Activated CD8-positive, alpha-beta memory T cell treated with anti-CD3 and anti-CD28 coated beads, Interleukin-2, amount 10 ng/mL, durations not matched to agents 7 days and 5 days (primary cell): Measurements from ENCODE around the gene CALR. TPM values are rescaled to one million over a fixed set of nuclear protein-coding genes. Genes with fewer than 3 reads are reported as not detected.

Source experiments
- ATAC-seq: fragments of 150-1000 bp; cut with Tn5 transposase; one replicate; pipeline ENCODE4 v1.10.0; 2021; ENCODE audit warnings: moderate library complexity
- CTCF ChIA-PET: fragments of 350-600 bp; sonication (Branson Sonifier 250); formaldehyde crosslinking; loops from one replicate; lab custom pipeline; 2021; ENCODE audit warnings: antibody characterized with exemption; lab: Charles Lee
- DNase-seq: peaks from one replicate; pipeline ENCODE4 v3.0.0-alpha.2; 2020
- H3K27ac Mint-ChIP-seq: one replicate; pipeline ENCODE4 v1.8.0; 2021; ENCODE audit warnings: mild to moderate bottlenecking, mixed read lengths
- H3K27me3 Mint-ChIP-seq: one replicate; pipeline ENCODE4 v1.8.0; 2021; ENCODE audit warnings: mixed read lengths
- H3K36me3 Mint-ChIP-seq: one replicate; pipeline ENCODE4 v1.8.0; 2021; ENCODE audit warnings: mild to moderate bottlenecking, mixed read lengths
- H3K4me1 Mint-ChIP-seq: one replicate; pipeline ENCODE4 v1.8.0; 2021; ENCODE audit warnings: mixed read lengths
- H3K4me3 Mint-ChIP-seq: one replicate; pipeline ENCODE4 v1.8.0; 2021; ENCODE audit warnings: mild to moderate bottlenecking, moderate library complexity, mixed read lengths
- H3K9me3 Mint-ChIP-seq: one replicate; pipeline ENCODE4 v1.8.0; 2022; ENCODE audit warnings: low read depth, mixed read lengths
- total RNA-seq, 2 experiments: library from RNA; stranded (reverse); gene quantifications; one replicate each; pipeline ENCODE4 v1.2.3, GENCODE V29; 2021

CALR gene
- total RNA-seq, 2 experiments from 2014 or later: 745 to 898 TPM

GRCh38 chr19:12938779-12939601 is 581 bp downstream of the CALR start:
- peak overlapping the region; percentile 100 for H3K4me3 Mint-ChIP-seq
- H3K9me3 Mint-ChIP-seq: no peaks in the 10 kb centered on the region
- H3K4me1 Mint-ChIP-seq: peaks cover 68% of the 10 kb centered on the region
- ATAC-seq: peak; percentile 3
- DNase-seq: peak; percentile 69
- peaks cover 53% of the 10 kb centered on the region for H3K36me3 Mint-ChIP-seq
- CTCF ChIA-PET: interaction anchor here (1.0 to 1.8 kb wide), 7 partner anchors 17 to 54 kb away, joined by 3 to 12 read pairs (median 7); partner anchors contain the start of genes GCDH and SYCE2
- H3K27me3 Mint-ChIP-seq: no peaks in the 10 kb centered on the region
- H3K27ac Mint-ChIP-seq: peak overlapping the region; percentile 95

- Mint-ChIP-seq H3K27me3 (no peaks in the 10 kb centered on the region), H3K4me3 (peak overlapping the region; percentile 100), H3K4me1 (peaks cover 72% of the 10 kb centered on the region), H3K27ac (peak overlapping the region; percentile 95), H3K9me3 (no peaks in the 10 kb centered on the region), H3K36me3 (peaks cover 58% of the 10 kb centered on the region)
- CTCF ChIA-PET: interaction anchor here (1.0 kb wide), 2 partner anchors 18 to 55 kb away, joined by 3 to 4 read pairs; no protein-coding TSS in a partner anchor
- DNase-seq (no peak), ATAC-seq (no peak)
Measured at GRCh38 chr19:12939975-12940423, 1.6 kb downstream of the CALR start.

- ATAC-seq: no peak
Measured at GRCh38 chr19:12940897-12941296, 2.5 kb downstream of the CALR start.

GRCh38 chr19:12943437-12944044 is 5.1 kb downstream of the CALR start:
- H3K9me3 Mint-ChIP-seq: no peaks in the 10 kb centered on the region
- no peaks in the 10 kb centered on the region for H3K27me3 Mint-ChIP-seq
- CTCF ChIA-PET: no interaction called here
- peak overlapping the region; percentile 79 for H3K27ac Mint-ChIP-seq
- H3K4me3 Mint-ChIP-seq: peak overlapping the region; percentile 8
- H3K4me1 Mint-ChIP-seq: peaks cover 76% of the 10 kb centered on the region
- no peak for DNase-seq
- ATAC-seq: no peak
- H3K36me3 Mint-ChIP-seq: peaks cover 77% of the 10 kb centered on the region

More at GRCh38 chr19:12940897-12941296, 2.5 kb downstream of the CALR start:
- H3K4me3 Mint-ChIP-seq: peak overlapping the region; percentile 100
- H3K27me3 Mint-ChIP-seq: no peaks in the 10 kb centered on the region
- H3K27ac Mint-ChIP-seq: peak overlapping the region; percentile 95
- no peak for DNase-seq
- H3K9me3 Mint-ChIP-seq: no peaks in the 10 kb centered on the region
- CTCF ChIA-PET: interaction anchor here (0.8 to 1.4 kb wide), 3 partner anchors 8 to 56 kb away, joined by 3 to 7 read pairs (median 5); no protein-coding TSS in a partner anchor
- H3K4me1 Mint-ChIP-seq: peaks cover 75% of the 10 kb centered on the region
- H3K36me3 Mint-ChIP-seq: peaks cover 66% of the 10 kb centered on the region

GRCh38 chr19:12944104-12944674 is 5.8 kb downstream of the CALR start:
- peaks cover 73% of the 10 kb centered on the region for H3K36me3 Mint-ChIP-seq
- no peak overlapping the region for H3K4me3 Mint-ChIP-seq
- no peak for ATAC-seq
- no peak for DNase-seq
- H3K9me3 Mint-ChIP-seq: no peaks in the 10 kb centered on the region
- H3K27ac Mint-ChIP-seq: peak overlapping the region; percentile 97
- H3K27me3 Mint-ChIP-seq: no peaks in the 10 kb centered on the region
- CTCF ChIA-PET: no interaction called here
- H3K4me1 Mint-ChIP-seq: peaks cover 72% of the 10 kb centered on the region

GRCh38 chr19:12945479-12946091 is 7.2 kb downstream of the CALR start, which contains the start of gene RAD23A:
TSS of gene RAD23A (plus strand) at chr19:12945862. CDS start at chr19:12945949, 87 bp downstream.
- Mint-ChIP-seq H3K4me1 (peaks cover 67% of the 10 kb centered on the region), H3K9me3 (no peaks in the 10 kb centered on the region), H3K4me3 (peak within 1 kb of the TSS; percentile 85), H3K27me3 (no peaks in the 10 kb centered on the region), H3K27ac (peak within 1 kb of the TSS; percentile 97), H3K36me3 (peaks cover 71% of the 10 kb centered on the region)
- CTCF ChIA-PET: interaction anchor here (1.0 to 2.4 kb wide), 3 partner anchors 12 to 60 kb away, joined by 3 to 15 read pairs (median 4); partner anchors contain the start of gene FARSA
- DNase-seq: peak; percentile 99
- ATAC-seq: peak; percentile 83

- Mint-ChIP-seq H3K27ac (peak overlapping the region; percentile 97), H3K4me3 (peak overlapping the region; percentile 85), H3K36me3 (peaks cover 71% of the 10 kb centered on the region), H3K4me1 (peaks cover 65% of the 10 kb centered on the region), H3K9me3 (no peaks in the 10 kb centered on the region), H3K27me3 (no peaks in the 10 kb centered on the region)
- CTCF ChIA-PET: interaction anchor here (0.9 to 2.4 kb wide), 6 partner anchors 8 to 61 kb away, joined by 3 to 15 read pairs (median 4); partner anchors contain the start of gene FARSA
- DNase-seq (peak; percentile 74), ATAC-seq (peak; percentile 67)
Measured at GRCh38 chr19:12946092-12946721, 7.8 kb downstream of the CALR start.

GRCh38 chr19:12946731-12947496 is 8.5 kb downstream of the CALR start:
- ATAC-seq (no peak), DNase-seq (no peak)
- no peaks in the 10 kb centered on the region for H3K27me3 Mint-ChIP-seq
- CTCF ChIA-PET: interaction anchor here (0.6 to 2.4 kb wide), 7 partner anchors 9 to 77 kb away, joined by 3 to 15 read pairs (median 3); partner anchors contain the start of gene GADD45GIP1
- H3K36me3 Mint-ChIP-seq: peaks cover 70% of the 10 kb centered on the region
- H3K27ac Mint-ChIP-seq: peak overlapping the region; percentile 97
- H3K4me1 Mint-ChIP-seq: peaks cover 65% of the 10 kb centered on the region
- no peaks in the 10 kb centered on the region for H3K9me3 Mint-ChIP-seq
- H3K4me3 Mint-ChIP-seq: peak overlapping the region; percentile 85

- Mint-ChIP-seq H3K4me3 (no peak overlapping the region), H3K4me1 (peaks cover 59% of the 10 kb centered on the region), H3K27ac (peak overlapping the region; percentile 0), H3K36me3 (peaks cover 66% of the 10 kb centered on the region), H3K9me3 (no peaks in the 10 kb centered on the region), H3K27me3 (no peaks in the 10 kb centered on the region)
- CTCF ChIA-PET: interaction anchor here (0.6 to 1.3 kb wide), 3 partner anchors 9 to 78 kb away, joined by 3 to 5 read pairs (median 3); partner anchors contain the start of gene GADD45GIP1
- no peak for ATAC-seq
- no peak for DNase-seq
Measured at GRCh38 chr19:12947702-12948611, 9.5 kb downstream of the CALR start.

GRCh38 chr19:12948612-12949362 is 10.4 kb downstream of the CALR start:
- CTCF ChIA-PET: interaction anchor here (1.1 to 2.3 kb wide), 3 partner anchors 8 to 17 kb away, joined by 3 to 13 read pairs (median 5); partner anchors contain the start of gene GADD45GIP1
- DNase-seq (no peak), ATAC-seq (no peak)
- Mint-ChIP-seq H3K4me1 (peaks cover 53% of the 10 kb centered on the region), H3K9me3 (no peaks in the 10 kb centered on the region), H3K27me3 (no peaks in the 10 kb centered on the region), H3K36me3 (peaks cover 59% of the 10 kb centered on the region), H3K27ac (no peak overlapping the region), H3K4me3 (no peak overlapping the region)
